SK-N-SH (cell line): ENCODE measurements around the gene HFE. TPM values are rescaled to one million over a fixed set of nuclear protein-coding genes. Genes with fewer than 3 reads are reported as not detected.

ENCODE experiments used
- CHD2 ChIP-seq: fragments of 150-350 bp; IDR thresholded peaks from 2 replicates; pipeline ENCODE4 v1.6.1; 2018; ENCODE audit warnings: low read length; ENCODE audit not compliant: partially characterized antibody
- CTCF ChIP-seq: fragments of 200-600 bp; sonication (generic); IDR thresholded peaks from 2 replicates; pipeline ENCODE4 v1.6.1; 2017; ENCODE audit warnings: antibody characterized with exemption, mild to moderate bottlenecking, moderate library complexity
- EZH2phosphoT487 ChIP-seq: fragments of 200-600 bp; sonication (generic); IDR thresholded peaks from 2 replicates; pipeline ENCODE4 v1.6.1; 2017; ENCODE audit warnings: low read depth, mixed run types, mild to moderate bottlenecking, antibody characterized with exemption, moderate library complexity, borderline replicate concordance
- FOXJ3 ChIP-seq: sonication (generic); formaldehyde crosslinking; IDR thresholded peaks from 2 replicates; pipeline ENCODE4 v1.5.1; 2020; ENCODE audit warnings: mild to moderate bottlenecking, missing genetic modification reagents
- GATA2 ChIP-seq: sonication (generic); formaldehyde crosslinking; IDR thresholded peaks from 2 replicates; pipeline ENCODE4 v1.5.0; 2020; ENCODE audit warnings: mild to moderate bottlenecking, missing genetic modification reagents
- MXI1 ChIP-seq: IDR thresholded peaks from 2 replicates; pipeline ENCODE4 v1.6.1; 2012; ENCODE audit warnings: mild to moderate bottlenecking, low read depth, low read length, improper control_type of control experiment
- NFIC ChIP-seq: IDR thresholded peaks from 2 replicates; pipeline ENCODE4 v1.4.0; 2012; ENCODE audit warnings: borderline replicate concordance
- NRF1 ChIP-seq: IDR thresholded peaks from 2 replicates; pipeline ENCODE4 v1.6.1; 2012; ENCODE audit warnings: low read depth, mild to moderate bottlenecking, low read length
- REST ChIP-seq: IDR thresholded peaks from 2 replicates; pipeline ENCODE4 v1.6.1; 2012; ENCODE audit warnings: mild to moderate bottlenecking, low read depth, low read length, moderate library complexity
- RFX5 ChIP-seq: IDR thresholded peaks from 2 replicates; pipeline ENCODE4 v1.6.1; 2012; ENCODE audit warnings: mild to moderate bottlenecking, improper control_type of control experiment, low read length
- SIN3A ChIP-seq: IDR thresholded peaks from 2 replicates; pipeline ENCODE4 v1.6.1; 2012; ENCODE audit warnings: low read depth, mild to moderate bottlenecking, low read length, moderate library complexity, borderline replicate concordance
- SMC3 ChIP-seq: IDR thresholded peaks from 2 replicates; pipeline ENCODE4 v1.6.1; 2012; ENCODE audit warnings: low read depth, low read length, improper control_type of control experiment
- USF2 ChIP-seq: fragments of 150-350 bp; IDR thresholded peaks from 2 replicates; pipeline ENCODE4 v1.6.1; 2017; ENCODE audit warnings: antibody characterized with exemption, low read length, low read depth, borderline replicate concordance
- YY1 ChIP-seq: IDR thresholded peaks from 2 replicates; pipeline ENCODE4 v1.4.0; 2012; ENCODE audit warnings: low read depth, mild to moderate bottlenecking
- ZBTB33 ChIP-seq: IDR thresholded peaks from 2 replicates; pipeline ENCODE4 v1.4.0; 2012; ENCODE audit warnings: low read depth, borderline replicate concordance
- polyA plus RNA-seq, 3 experiments: library from polyadenylated mRNA; depleted of rRNA; stranded (reverse); fragments of >200 nt; gene quantifications; 2 replicates each; pipeline ENCODE4 v1.2.3, GENCODE V29; 2012

Gene HFE
- polyA plus RNA-seq, 1 of the 3 experiments (the other 2 are of a cell fraction): not detected

DNA sequence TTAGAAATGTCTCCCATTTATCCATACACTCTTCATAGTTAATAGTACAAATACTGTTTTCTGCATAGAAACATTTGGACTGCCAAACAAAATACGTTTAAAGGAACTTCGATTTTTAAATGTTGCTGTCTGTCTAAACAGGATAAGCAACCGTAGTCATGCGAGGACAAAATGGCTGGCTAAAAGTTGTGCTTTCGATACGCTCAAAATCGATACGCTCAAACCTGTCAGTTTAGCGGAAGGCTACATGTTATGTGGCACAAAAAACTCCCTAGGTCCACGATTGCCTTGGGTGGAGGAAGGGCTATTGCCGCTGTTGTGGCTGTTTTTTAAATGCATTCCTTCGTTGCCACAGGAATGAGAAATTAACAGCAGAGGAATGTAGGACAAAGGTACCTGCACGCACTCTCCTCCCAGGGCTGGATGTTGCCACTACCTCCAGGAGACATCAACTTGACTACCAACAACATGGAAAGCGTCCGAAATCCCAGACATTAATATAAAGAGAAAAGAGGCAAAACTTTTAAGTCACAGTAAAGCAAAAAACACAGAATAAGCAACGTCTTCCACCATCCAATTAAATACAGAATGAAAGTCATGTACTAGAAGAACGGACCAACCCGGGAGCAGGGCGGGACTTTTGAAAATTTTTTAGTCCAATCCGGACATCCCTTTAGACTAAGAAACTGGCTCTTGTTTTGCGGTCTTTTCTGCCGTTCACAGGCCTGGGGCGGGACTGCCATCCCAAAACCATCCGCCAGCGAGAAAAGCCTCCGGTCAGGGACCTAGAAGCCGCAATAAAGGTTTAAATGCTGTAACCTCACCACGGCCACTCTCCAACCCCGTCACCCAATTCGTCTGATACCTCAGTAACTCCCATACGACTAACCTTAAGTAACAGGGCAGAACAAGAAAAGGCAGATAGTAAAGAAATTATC, 32.2 kb upstream of the HFE start (continued):
- TF ChIP-seq REST (peak; percentile 50; the same call in 1 of the 2 replicates), YY1 (peak; percentile 75; the same call in 1 of the 2 replicates), ZBTB33 (peak; percentile 33), EZH2phosphoT487 (no peak), CHD2 (peak; percentile 74), NRF1 (no peak), NFIC (peak; percentile 11; the same call in 1 of the 2 replicates), CTCF (no peak), MXI1 (peak; percentile 74), USF2 (no peak), FOXJ3 (CRISPR knock-in tag) (no peak), SMC3 (no peak), RFX5 (no peak), SIN3A (peak; percentile 98), GATA2 (CRISPR knock-in tag) (0 out of 2 replicates have a peak, but pooled peaks have one; percentile 5)
